Measurements from ENCODE around the gene CA7. TPM values are rescaled to one million over a fixed set of nuclear protein-coding genes. Genes with fewer than 3 reads are reported as not detected.

The CA7 gene
- total RNA-seq, 1 donor from 2014 or later = not detected

DNA sequence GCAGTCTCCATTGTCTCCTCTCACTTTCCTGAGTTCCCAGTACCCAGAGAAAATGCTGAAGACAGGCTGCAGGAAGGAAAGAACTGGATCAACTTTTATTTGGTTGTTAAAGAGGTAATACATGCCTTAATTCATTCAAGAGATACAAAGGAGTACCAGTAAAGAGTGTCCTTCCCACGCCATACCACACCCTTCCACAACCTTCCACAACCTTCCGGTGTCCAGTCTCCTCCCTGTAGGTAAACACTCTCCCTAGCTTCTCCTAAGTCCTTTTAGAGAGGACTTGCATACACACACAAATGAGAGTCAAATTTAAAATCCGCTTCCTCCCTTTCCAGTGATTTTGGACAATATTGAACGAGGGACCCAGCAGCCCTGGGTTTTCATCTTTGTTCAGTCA is 2.8 kb upstream of the CA7 start:
- Mint-ChIP-seq H3K9me3 (peaks cover 18% of the 10 kb centered on the region), H3K27ac (no peak overlapping the region), H3K4me3 (no peak overlapping the region), H3K36me3 (no peaks in the 10 kb centered on the region), H3K27me3 (ENCODE audit: low read depth) (peaks cover 84% of the 10 kb centered on the region), H3K4me1 (peaks cover 2% of the 10 kb centered on the region)
- TF ChIP-seq, protein P1, sequence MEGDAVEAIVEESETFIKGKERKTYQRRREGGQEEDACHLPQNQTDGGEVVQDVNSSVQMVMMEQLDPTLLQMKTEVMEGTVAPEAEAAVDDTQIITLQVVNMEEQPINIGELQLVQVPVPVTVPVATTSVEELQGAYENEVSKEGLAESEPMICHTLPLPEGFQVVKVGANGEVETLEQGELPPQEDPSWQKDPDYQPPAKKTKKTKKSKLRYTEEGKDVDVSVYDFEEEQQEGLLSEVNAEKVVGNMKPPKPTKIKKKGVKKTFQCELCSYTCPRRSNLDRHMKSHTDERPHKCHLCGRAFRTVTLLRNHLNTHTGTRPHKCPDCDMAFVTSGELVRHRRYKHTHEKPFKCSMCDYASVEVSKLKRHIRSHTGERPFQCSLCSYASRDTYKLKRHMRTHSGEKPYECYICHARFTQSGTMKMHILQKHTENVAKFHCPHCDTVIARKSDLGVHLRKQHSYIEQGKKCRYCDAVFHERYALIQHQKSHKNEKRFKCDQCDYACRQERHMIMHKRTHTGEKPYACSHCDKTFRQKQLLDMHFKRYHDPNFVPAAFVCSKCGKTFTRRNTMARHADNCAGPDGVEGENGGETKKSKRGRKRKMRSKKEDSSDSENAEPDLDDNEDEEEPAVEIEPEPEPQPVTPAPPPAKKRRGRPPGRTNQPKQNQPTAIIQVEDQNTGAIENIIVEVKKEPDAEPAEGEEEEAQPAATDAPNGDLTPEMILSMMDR (IDR thresholded peaks at IDR 0.05; ENCODE audit: unreplicated experiment) = no peak
- DNase-seq (ENCODE audit: low spot score in 2 of 2, unreplicated experiment in 2 of 2) = no peak

- no peak for DNase-seq (ENCODE audit: low spot score in 2 of 2, unreplicated experiment in 2 of 2)
- peaks cover 90% of the 10 kb centered on the region for H3K27me3 Mint-ChIP-seq (ENCODE audit: low read depth)
- H3K36me3 Mint-ChIP-seq = no peaks in the 10 kb centered on the region
- peak overlapping the region; percentile 71 for H3K4me3 Mint-ChIP-seq
- H3K27ac Mint-ChIP-seq = no peak overlapping the region
- TF ChIP-seq, protein P1 (IDR thresholded peaks at IDR 0.05; ENCODE audit: unreplicated experiment) = no peak
- peaks cover 2% of the 10 kb centered on the region for H3K4me1 Mint-ChIP-seq
- H3K9me3 Mint-ChIP-seq = peaks cover 18% of the 10 kb centered on the region
Observed at GRCh38 chr16:66842765-66843164, 1.4 kb upstream of the CA7 start.

DNA sequence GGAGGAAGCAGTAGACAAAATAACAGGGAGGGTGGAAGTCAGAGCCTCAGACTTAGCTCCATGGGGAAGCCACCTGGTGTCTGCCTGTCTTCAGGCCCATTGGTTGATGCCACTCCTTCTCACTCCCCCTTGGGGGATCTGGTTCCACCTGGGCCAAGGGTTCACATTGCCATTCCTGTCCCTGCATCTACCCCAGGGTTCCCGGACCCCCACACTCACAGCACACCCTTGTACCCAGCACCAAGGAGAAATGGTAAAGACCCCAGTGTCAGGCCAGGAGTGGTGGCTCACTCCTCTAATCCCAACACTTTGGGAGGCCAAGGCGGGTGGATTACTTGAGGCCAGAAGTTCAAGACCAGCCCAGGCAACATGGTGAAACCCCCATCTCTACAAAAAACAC is 1.0 kb upstream of the CA7 start:
- H3K4me3 Mint-ChIP-seq = peak overlapping the region; percentile 71
- peaks cover 92% of the 10 kb centered on the region for H3K27me3 Mint-ChIP-seq (ENCODE audit: low read depth)
- no peak overlapping the region for H3K27ac Mint-ChIP-seq
- H3K36me3 Mint-ChIP-seq = no peaks in the 10 kb centered on the region
- H3K4me1 Mint-ChIP-seq = peaks cover 2% of the 10 kb centered on the region
- TF ChIP-seq, protein P1 (IDR thresholded peaks at IDR 0.05; ENCODE audit: unreplicated experiment) = no peak
- no peak for DNase-seq (ENCODE audit: low spot score in 2 of 2, unreplicated experiment in 2 of 2)
- H3K9me3 Mint-ChIP-seq = peaks cover 16% of the 10 kb centered on the region

GRCh38 chr16:66844009-66844341 is 239 bp upstream of the CA7 start:
- DNase-seq (ENCODE audit: low spot score in 2 of 2, unreplicated experiment in 2 of 2) = no peak
- Mint-ChIP-seq H3K36me3 (no peaks in the 10 kb centered on the region), H3K27ac (no peak overlapping the region), H3K4me3 (peak overlapping the region; percentile 71), H3K4me1 (peaks cover 2% of the 10 kb centered on the region), H3K27me3 (ENCODE audit: low read depth) (peaks cover 88% of the 10 kb centered on the region), H3K9me3 (peaks cover 9% of the 10 kb centered on the region)
- TF ChIP-seq, protein P1 (IDR thresholded peaks at IDR 0.05; ENCODE audit: unreplicated experiment) = no peak

- H3K36me3 Mint-ChIP-seq = no peaks in the 10 kb centered on the region
- peaks cover under 1% of the 10 kb centered on the region for H3K9me3 Mint-ChIP-seq
- DNase-seq (ENCODE audit: low spot score in 2 of 2, unreplicated experiment in 2 of 2) = no peak
- no peak overlapping the region for H3K27ac Mint-ChIP-seq
- TF ChIP-seq, protein P1 (IDR thresholded peaks at IDR 0.05; ENCODE audit: unreplicated experiment) = no peak
- peaks cover 77% of the 10 kb centered on the region for H3K27me3 Mint-ChIP-seq (ENCODE audit: low read depth)
- H3K4me3 Mint-ChIP-seq = peak overlapping the region; percentile 54
- H3K4me1 Mint-ChIP-seq = peaks cover 2% of the 10 kb centered on the region
Observed at GRCh38 chr16:66845080-66845410, 831 bp downstream of the CA7 start.

GRCh38 chr16:66845791-66846221 is 1.6 kb downstream of the CA7 start:
- Mint-ChIP-seq H3K4me3 (no peak overlapping the region), H3K36me3 (no peaks in the 10 kb centered on the region), H3K27ac (no peak overlapping the region), H3K27me3 (ENCODE audit: low read depth) (peaks cover 72% of the 10 kb centered on the region), H3K4me1 (peaks cover 2% of the 10 kb centered on the region), H3K9me3 (no peaks in the 10 kb centered on the region)
- no peak for DNase-seq (ENCODE audit: low spot score in 2 of 2, unreplicated experiment in 2 of 2)
- TF ChIP-seq, protein P1 (IDR thresholded peaks at IDR 0.05; ENCODE audit: unreplicated experiment) = no peak
